GM13976 (cell line): ENCODE data around the gene EIF4E1B.
A peak's percentile ranks its signal among the peaks of the same experiment; 100 is the strongest.

Source experiments
- DNase-seq: peaks from one replicate; pipeline ENCODE4 v3.0.0; 2012; ENCODE audit warnings: low spot score
- in situ Hi-C: fragments of 300-500 bp; cut with MboI; formaldehyde crosslinking; loops from one replicate; pipeline ENCODE4 v1.12.0; 2022; ENCODE audit warnings: low sequenced_read_pairs, mixed read lengths, inconsistent platforms; ENCODE audit not compliant: unreplicated experiment
- TF ChIP-seq, protein P1 (sequence below): IDR thresholded peaks from 2 replicates; pipeline ENCODE4 v1.5.1; 2012; ENCODE audit warnings: borderline replicate concordance, mild to moderate bottlenecking; ENCODE audit not compliant: insufficient read depth; ENCODE audit errors: extremely low read depth, missing control alignments, control extremely low read depth

The EIF4E1B gene

GRCh38 chr5:176679365-176680225 is 49.1 kb downstream of the EIF4E1B start:
- DNase-seq: peak; percentile 30
- TF ChIP-seq, protein P1, sequence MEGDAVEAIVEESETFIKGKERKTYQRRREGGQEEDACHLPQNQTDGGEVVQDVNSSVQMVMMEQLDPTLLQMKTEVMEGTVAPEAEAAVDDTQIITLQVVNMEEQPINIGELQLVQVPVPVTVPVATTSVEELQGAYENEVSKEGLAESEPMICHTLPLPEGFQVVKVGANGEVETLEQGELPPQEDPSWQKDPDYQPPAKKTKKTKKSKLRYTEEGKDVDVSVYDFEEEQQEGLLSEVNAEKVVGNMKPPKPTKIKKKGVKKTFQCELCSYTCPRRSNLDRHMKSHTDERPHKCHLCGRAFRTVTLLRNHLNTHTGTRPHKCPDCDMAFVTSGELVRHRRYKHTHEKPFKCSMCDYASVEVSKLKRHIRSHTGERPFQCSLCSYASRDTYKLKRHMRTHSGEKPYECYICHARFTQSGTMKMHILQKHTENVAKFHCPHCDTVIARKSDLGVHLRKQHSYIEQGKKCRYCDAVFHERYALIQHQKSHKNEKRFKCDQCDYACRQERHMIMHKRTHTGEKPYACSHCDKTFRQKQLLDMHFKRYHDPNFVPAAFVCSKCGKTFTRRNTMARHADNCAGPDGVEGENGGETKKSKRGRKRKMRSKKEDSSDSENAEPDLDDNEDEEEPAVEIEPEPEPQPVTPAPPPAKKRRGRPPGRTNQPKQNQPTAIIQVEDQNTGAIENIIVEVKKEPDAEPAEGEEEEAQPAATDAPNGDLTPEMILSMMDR: no peak
- in situ Hi-C loops: no loop called here

GRCh38 chr5:176680226-176680563 is 49.7 kb downstream of the EIF4E1B start:
- no peak for DNase-seq
- in situ Hi-C loops: no loop called here
- TF ChIP-seq, protein P1: no peak

- TF ChIP-seq, protein P1: no peak
- in situ Hi-C loops: no loop called here
- no peak for DNase-seq
Observed at GRCh38 chr5:176682016-176682531, 51.6 kb downstream of the EIF4E1B start.

- in situ Hi-C loops: no loop called here
- TF ChIP-seq, protein P1: no peak
- DNase-seq: no peak
Observed at GRCh38 chr5:176685010-176685409, 54.5 kb downstream of the EIF4E1B start.

- DNase-seq: no peak
- TF ChIP-seq, protein P1: no peak
- in situ Hi-C loops: no loop called here
Observed at GRCh38 chr5:176687247-176687646, 56.8 kb downstream of the EIF4E1B start.

- TF ChIP-seq, protein P1: no peak
- in situ Hi-C loops: no loop called here
- DNase-seq: no peak
Observed at GRCh38 chr5:176687881-176688280, 57.4 kb downstream of the EIF4E1B start.

DNA sequence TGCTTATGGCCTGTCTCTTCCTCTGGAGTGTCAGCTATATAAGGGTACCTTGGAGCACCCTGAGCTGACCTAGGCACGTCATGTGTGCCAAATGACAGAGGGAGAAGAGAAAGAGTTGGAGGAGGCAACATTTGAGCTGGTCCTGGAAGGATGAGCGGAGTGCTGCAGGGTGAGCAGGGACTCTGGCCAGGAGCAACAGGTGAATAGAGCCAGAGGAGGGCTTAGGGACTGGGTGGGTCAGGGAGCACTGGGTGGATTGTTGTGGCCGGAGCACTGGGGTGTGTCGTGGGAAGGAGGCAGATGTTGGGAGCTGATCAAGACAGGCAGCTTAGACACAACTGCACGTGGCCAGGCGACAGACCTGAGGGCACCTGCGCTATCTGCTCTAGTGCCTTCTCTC is 60.4 kb downstream of the EIF4E1B start:
- TF ChIP-seq, protein P1: no peak
- in situ Hi-C loops: no loop called here

More for the DNA sequence above, 60.4 kb downstream of the EIF4E1B start:
- DNase-seq: no peak
